Mesenchymal stem cell (in vitro differentiated cells and primary cell): Measurements from ENCODE around the gene SRD5A2.

ENCODE experiments used
- DNase-seq: peaks from one replicate; pipeline ENCODE4 v3.0.0-alpha.2; 2013
- H2AFZ ChIP-seq: one replicate; pipeline ENCODE4 v1.6.1; 2013; ENCODE audit warnings: low read depth, mild to moderate bottlenecking, control low read depth, inconsistent platforms, low read length, moderate library complexity
- H2AK5ac ChIP-seq: 2 replicates; pipeline ENCODE4 v1.6.1; 2013; ENCODE audit warnings: low read length, moderate library complexity, mild to moderate bottlenecking, inconsistent platforms; ENCODE audit not compliant: severe bottlenecking
- H2BK120ac ChIP-seq: one replicate; pipeline ENCODE4 v1.6.1; 2013; ENCODE audit warnings: low read depth, mild to moderate bottlenecking, inconsistent platforms, low read length, moderate library complexity
- H2BK12ac ChIP-seq, 2 experiments: one replicate each; pipeline ENCODE4 v1.6.1; 2013; ENCODE audit warnings: inconsistent platforms in 2 of 2, low read length in 2 of 2, mild to moderate bottlenecking in 2 of 2, moderate library complexity in 2 of 2, control low read depth in 1 of 2
- H2BK15ac ChIP-seq: one replicate; pipeline ENCODE4 v1.6.1; 2013; ENCODE audit warnings: mild to moderate bottlenecking, low read depth, inconsistent platforms; ENCODE audit not compliant: poor library complexity, severe bottlenecking
- H2BK5ac ChIP-seq: 2 replicates; pipeline ENCODE4 v1.6.1; 2013; ENCODE audit warnings: low read depth, mild to moderate bottlenecking, low read length, control low read depth, inconsistent platforms; ENCODE audit not compliant: poor library complexity, severe bottlenecking
- H3K14ac ChIP-seq, 2 experiments: one replicate each; pipeline ENCODE4 v1.6.1; 2013; ENCODE audit warnings: inconsistent platforms in 2 of 2, low read length in 2 of 2, control low read depth in 1 of 2, mild to moderate bottlenecking in 1 of 2, moderate library complexity in 1 of 2
- H3K18ac ChIP-seq, 2 experiments: one replicate each; pipeline ENCODE4 v1.6.1; 2013; ENCODE audit warnings: inconsistent platforms in 2 of 2, low read length in 2 of 2, control low read depth in 1 of 2, low read depth in 1 of 2, mild to moderate bottlenecking in 1 of 2
- H3K23ac ChIP-seq, 2 experiments: one replicate each; pipeline ENCODE4 v1.6.1; 2013; ENCODE audit warnings: inconsistent platforms in 2 of 2, low read length in 2 of 2, mild to moderate bottlenecking in 2 of 2, moderate library complexity in 2 of 2, control low read depth in 1 of 2
- H3K27ac ChIP-seq: 2 replicates; pipeline ENCODE4 v1.5.1; 2013; ENCODE audit warnings: mild to moderate bottlenecking, moderate library complexity, low read length, control low read depth, inconsistent platforms; ENCODE audit not compliant: poor library complexity, severe bottlenecking
- H3K27me3 ChIP-seq, 2 experiments: 2 replicates each; pipeline versions ENCODE4 v1.6.1 to v1.7.0; 2013; ENCODE audit warnings: low read length in 2 of 2, mild to moderate bottlenecking in 2 of 2, moderate library complexity in 2 of 2, control low read depth in 1 of 2, inconsistent platforms in 1 of 2; ENCODE audit not compliant: control insufficient read depth in 1 of 2, insufficient read depth in 1 of 2
- H3K36me3 ChIP-seq, 2 experiments: 2 replicates each; pipeline versions ENCODE4 v1.6.1 to v1.7.0; 2013; ENCODE audit warnings: low read length in 2 of 2, control low read depth in 1 of 2, inconsistent platforms in 1 of 2, low read depth in 1 of 2, mild to moderate bottlenecking in 1 of 2; ENCODE audit not compliant: insufficient read depth in 2 of 2, control insufficient read depth in 1 of 2
- H3K4ac ChIP-seq, 2 experiments: one replicate each; pipeline ENCODE4 v1.6.1; 2013; ENCODE audit warnings: inconsistent platforms in 2 of 2, low read length in 2 of 2, mild to moderate bottlenecking in 2 of 2, moderate library complexity in 2 of 2, control low read depth in 1 of 2, low read depth in 1 of 2
- H3K4me1 ChIP-seq: 2 replicates; pipeline ENCODE4 v1.6.1; 2013; ENCODE audit warnings: low read depth, low read length, control low read depth; ENCODE audit not compliant: control insufficient read depth, insufficient read depth
- H3K4me2 ChIP-seq: 2 replicates; pipeline ENCODE4 v1.6.1; 2013; ENCODE audit warnings: low read length, mild to moderate bottlenecking, inconsistent platforms; ENCODE audit not compliant: poor library complexity, severe bottlenecking
- H3K4me3 ChIP-seq, 2 experiments: 2 replicates each; pipeline versions ENCODE4 v1.5.1 to v1.7.0; 2013; ENCODE audit warnings: low read length in 2 of 2, mild to moderate bottlenecking in 2 of 2, control low read depth in 1 of 2, low read depth in 1 of 2; ENCODE audit not compliant: insufficient read depth in 1 of 2
- H3K79me1 ChIP-seq: replicated peaks from 2 replicates; pipeline ENCODE4 v1.6.1; 2013; ENCODE audit warnings: mild to moderate bottlenecking, control low read depth, low read length, inconsistent platforms; ENCODE audit not compliant: poor library complexity, severe bottlenecking
- H3K9ac ChIP-seq: 2 replicates; pipeline ENCODE4 v1.7.0; 2013; ENCODE audit warnings: mild to moderate bottlenecking, low read length, moderate library complexity
- H3K9me3 ChIP-seq: 2 replicates; pipeline ENCODE4 v1.7.0; 2013; ENCODE audit warnings: mild to moderate bottlenecking, low read length; ENCODE audit not compliant: control insufficient read depth
- H4K8ac ChIP-seq: one replicate; pipeline ENCODE4 v1.6.1; 2013; ENCODE audit warnings: inconsistent platforms, mild to moderate bottlenecking, low read length, moderate library complexity
- H4K91ac ChIP-seq: one replicate; pipeline ENCODE4 v1.6.1; 2013; ENCODE audit warnings: mild to moderate bottlenecking, low read length, inconsistent platforms
- WGBS: methylation state at CpG from one replicate; pipeline ENCODE4 v1.1.7; 2013; ENCODE audit warnings: mixed read lengths; 5-methylcytosine and 5-hydroxymethylcytosine counted together

SRD5A2 gene

DNA sequence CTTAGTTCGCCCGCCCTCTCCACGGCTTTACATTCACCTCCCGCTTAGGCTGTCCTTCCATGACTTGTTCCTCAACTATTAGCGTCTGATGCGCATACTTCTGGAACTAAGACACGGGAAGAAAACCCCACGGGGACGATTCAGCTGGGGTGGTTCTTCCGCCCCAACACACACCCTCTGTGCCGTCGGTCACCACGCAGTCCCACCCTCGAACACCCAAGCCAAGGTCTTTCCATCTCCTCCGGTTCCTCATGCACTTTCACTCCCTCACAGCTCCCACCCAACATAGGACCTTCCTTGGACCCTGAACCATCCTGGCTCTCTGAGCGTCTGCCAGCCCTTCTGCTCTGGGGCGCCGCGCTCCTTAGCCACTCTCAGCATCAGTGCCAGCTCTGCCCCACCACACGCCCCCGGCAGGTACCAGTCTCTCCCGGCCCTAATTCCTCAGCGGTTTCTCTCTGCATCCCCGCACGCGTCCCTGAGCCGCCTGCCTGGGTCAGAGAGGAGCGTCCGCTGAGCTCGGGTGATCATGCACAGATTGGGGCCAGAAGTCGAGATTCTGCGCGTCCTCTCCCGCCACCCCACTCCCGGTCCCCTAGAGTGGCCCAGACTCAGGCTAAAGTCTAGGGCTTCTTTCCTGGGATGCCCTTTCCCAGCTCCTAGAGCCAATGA is 522 bp upstream of the SRD5A2 start:
- Histone ChIP-seq H3K27me3 (peaks cover 38 to 39% of the 10 kb centered on the region in 2 experiments), H3K9ac (no peak overlapping the region), H3K27ac (no peak overlapping the region), H2BK120ac (no peak overlapping the region), H3K79me1 (no peaks in the 10 kb centered on the region), H3K23ac (no peak overlapping the region), H2BK15ac (no peak overlapping the region), H3K4me2 (no peak overlapping the region), H3K4me1 (peaks cover 1% of the 10 kb centered on the region), H4K91ac (no peak overlapping the region), H3K4me3 (no peak overlapping the region), H3K14ac (no peak overlapping the region), H2AFZ (no peak overlapping the region), H3K9me3 (peaks cover 16% of the 10 kb centered on the region), H3K18ac (no peak overlapping the region), H3K4ac (no peak overlapping the region), H2BK5ac (no peak overlapping the region), H2AK5ac (no peak overlapping the region), H4K8ac (no peak overlapping the region), H3K36me3 (no peaks in the 10 kb centered on the region), H2BK12ac (no peak overlapping the region)
- DNase-seq = no peak
- WGBS = 89% methylated on average over 35 of the region's 35 CpGs

GRCh38 chr2:31579996-31580320 is 780 bp downstream of the SRD5A2 start:
- Histone ChIP-seq H4K91ac (no peak overlapping the region), H3K36me3 (no peaks in the 10 kb centered on the region), H4K8ac (no peak overlapping the region), H2AFZ (no peak overlapping the region), H3K4ac (no peak overlapping the region), H3K27me3 (peaks cover 38 to 39% of the 10 kb centered on the region in 2 experiments), H3K18ac (no peak overlapping the region), H2BK15ac (no peak overlapping the region), H3K4me3 (no peak overlapping the region), H2AK5ac (no peak overlapping the region), H3K4me2 (no peak overlapping the region), H3K79me1 (no peaks in the 10 kb centered on the region), H3K4me1 (peaks cover 1% of the 10 kb centered on the region), H3K27ac (no peak overlapping the region), H2BK120ac (no peak overlapping the region), H3K9me3 (peaks cover 16% of the 10 kb centered on the region), H2BK5ac (no peak overlapping the region), H3K23ac (no peak overlapping the region), H2BK12ac (no peak overlapping the region), H3K9ac (no peak overlapping the region), H3K14ac (no peak overlapping the region)
- no peak for DNase-seq
- 19% methylated on average over 10 of the region's 13 CpGs for WGBS

DNA sequence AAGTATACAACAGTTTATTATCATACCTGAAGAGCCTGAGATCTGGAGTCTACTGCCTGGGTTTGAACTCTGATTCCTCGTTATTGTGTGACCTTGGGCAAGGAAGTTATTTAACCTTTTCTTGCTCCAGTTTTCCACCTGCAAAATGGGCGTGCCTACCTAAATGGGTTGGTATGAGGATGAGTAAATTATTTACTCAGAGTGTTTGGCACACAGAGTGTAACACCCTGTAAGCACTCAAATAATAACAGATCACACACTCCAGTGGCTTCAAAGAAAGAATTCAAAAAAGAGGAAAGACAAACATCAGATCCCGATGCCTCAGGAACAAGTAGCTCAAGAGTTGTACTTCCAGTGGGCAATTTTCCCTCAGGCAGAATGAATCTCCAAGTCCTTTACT is 2.4 kb downstream of the SRD5A2 start:
- no peak overlapping the region for H2BK120ac ChIP-seq
- H3K4me3 ChIP-seq = no peak overlapping the region
- no peak overlapping the region for H3K14ac ChIP-seq
- no peak overlapping the region for H3K9ac ChIP-seq
- no peak overlapping the region for H4K91ac ChIP-seq
- H3K4ac ChIP-seq = no peak overlapping the region
- H3K27ac ChIP-seq = no peak overlapping the region
- no peak overlapping the region for H2BK15ac ChIP-seq
- H3K9me3 ChIP-seq = peaks cover 13% of the 10 kb centered on the region
- H3K4me2 ChIP-seq = no peak overlapping the region
- no peak overlapping the region for H4K8ac ChIP-seq
- H3K36me3 ChIP-seq = no peaks in the 10 kb centered on the region
- peaks cover 1% of the 10 kb centered on the region for H3K4me1 ChIP-seq
- no peak overlapping the region for H2BK5ac ChIP-seq
- H3K79me1 ChIP-seq = no peaks in the 10 kb centered on the region
- H2BK12ac ChIP-seq = no peak overlapping the region
- H3K23ac ChIP-seq = no peak overlapping the region
- peaks cover 38 to 39% of the 10 kb centered on the region in 2 experiments for H3K27me3 ChIP-seq
- H2AFZ ChIP-seq = no peak overlapping the region
- no peak for DNase-seq
- no peak overlapping the region for H3K18ac ChIP-seq
- WGBS = 100% methylated on average over 1 of the region's 3 CpGs
- no peak overlapping the region for H2AK5ac ChIP-seq

DNA sequence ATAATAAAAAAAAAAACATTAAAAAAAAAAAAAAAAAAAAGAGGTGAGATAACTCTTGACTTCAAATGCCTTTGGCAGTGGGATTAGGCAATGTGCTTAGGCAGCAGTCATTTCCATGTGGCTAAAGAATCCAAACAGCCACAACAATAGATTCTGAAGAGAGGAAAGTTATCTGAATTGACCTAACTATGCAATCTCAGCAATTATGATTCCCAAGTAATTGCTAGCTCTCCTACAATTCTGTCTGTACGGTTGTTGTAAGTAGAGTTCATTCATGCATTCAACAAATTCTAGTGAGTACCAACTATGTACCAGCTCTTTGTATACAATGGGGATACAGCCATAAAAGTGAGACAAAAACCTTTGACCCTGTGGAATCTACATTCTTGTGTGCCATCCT is 3.6 kb downstream of the SRD5A2 start:
- Histone ChIP-seq H3K4ac (no peak overlapping the region), H3K23ac (no peak overlapping the region), H3K18ac (no peak overlapping the region), H3K4me1 (peaks cover 1% of the 10 kb centered on the region), H3K9ac (no peak overlapping the region), H2BK12ac (no peak overlapping the region), H3K9me3 (peaks cover 6% of the 10 kb centered on the region), H2BK120ac (no peak overlapping the region), H3K4me3 (no peak overlapping the region), H3K27ac (no peak overlapping the region), H2AFZ (no peak overlapping the region), H3K14ac (no peak overlapping the region), H4K91ac (no peak overlapping the region), H3K36me3 (no peaks in the 10 kb centered on the region), H2BK5ac (no peak overlapping the region), H4K8ac (no peak overlapping the region), H3K79me1 (no peaks in the 10 kb centered on the region), H2BK15ac (no peak overlapping the region), H3K4me2 (no peak overlapping the region), H3K27me3 (peaks cover 29 to 38% of the 10 kb centered on the region in 2 experiments), H2AK5ac (no peak overlapping the region)
- no CpG with 5 or more reads among the region's 1 CpG for WGBS
- no peak for DNase-seq
